Activated naive CD4-positive, alpha-beta T cell treated with anti-CD3 and anti-CD28 coated beads for 36 hours (primary cell): ENCODE measurements around the gene LRRFIP1. TPM values are rescaled to one million over a fixed set of nuclear protein-coding genes. Genes with fewer than 3 reads are reported as not detected.

Source experiments
- CTCF ChIA-PET: fragments of 350-600 bp; sonication (Branson Sonifier 250); formaldehyde crosslinking; loops from one replicate; lab custom pipeline; 2021; ENCODE audit warnings: antibody characterized with exemption; lab: Charles Lee
- DNase-seq: peaks from one replicate; pipeline ENCODE4 v3.0.0-alpha.2; 2020
- H3K27ac Mint-ChIP-seq: one replicate; pipeline ENCODE4 v1.8.0; 2021; ENCODE audit warnings: mild to moderate bottlenecking, mixed read lengths
- H3K27me3 Mint-ChIP-seq: one replicate; pipeline ENCODE4 v1.8.0; 2021; ENCODE audit warnings: low read depth, mixed read lengths
- H3K36me3 Mint-ChIP-seq: one replicate; pipeline ENCODE4 v1.8.0; 2021; ENCODE audit warnings: low read depth, mixed read lengths
- H3K4me1 Mint-ChIP-seq: one replicate; pipeline ENCODE4 v1.8.0; 2021; ENCODE audit warnings: low read depth, mixed read lengths
- H3K4me3 Mint-ChIP-seq: one replicate; pipeline ENCODE4 v1.8.0; 2021; ENCODE audit warnings: mild to moderate bottlenecking, moderate library complexity, mixed read lengths
- H3K9me3 Mint-ChIP-seq: one replicate; pipeline ENCODE4 v1.8.0; 2021; ENCODE audit warnings: mixed read lengths
- intact Hi-C: fragments of 100-400 bp; cut with micrococcal nuclease; formaldehyde crosslinking; loops from one replicate; pipeline ENCODE4 v1.15.1; 2023
- total RNA-seq, 2 experiments: library from RNA; stranded (reverse); gene quantifications; one replicate each; pipeline ENCODE4 v1.2.3, GENCODE V29; 2021

LRRFIP1 gene
- total RNA-seq, 2 experiments from 2014 or later, result 154 to 155 TPM

DNA sequence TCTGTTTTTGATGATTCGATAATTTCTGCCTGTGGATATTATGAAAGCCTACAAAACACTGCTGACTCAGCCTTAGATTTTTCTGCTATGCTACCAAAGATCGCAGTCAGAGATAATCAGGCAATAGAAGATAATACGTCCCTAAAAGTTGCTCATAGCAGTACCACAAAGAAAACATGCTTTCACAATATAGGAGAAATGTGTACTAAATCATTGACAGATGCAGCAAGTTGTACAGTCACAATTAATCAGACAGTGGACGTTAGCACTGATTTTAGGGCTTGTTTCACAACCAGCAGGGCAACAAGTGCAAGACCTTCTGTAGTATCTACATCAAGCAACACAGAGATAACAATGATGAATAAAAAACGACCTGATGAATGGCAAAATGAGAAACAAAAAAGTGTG, 190.7 kb downstream of the LRRFIP1 start:
- intact Hi-C loops, result loop anchor here (5.0 kb wide), 4 partner anchors 146 to 386 kb away; partner anchors contain the start of gene SCLY
- H3K9me3 Mint-ChIP-seq, result no peaks in the 10 kb centered on the region
- DNase-seq, result no peak
- H3K4me1 Mint-ChIP-seq, result peaks cover 26% of the 10 kb centered on the region
- H3K27me3 Mint-ChIP-seq, result no peaks in the 10 kb centered on the region
- no peaks in the 10 kb centered on the region for H3K36me3 Mint-ChIP-seq
- no peak overlapping the region for H3K4me3 Mint-ChIP-seq
- H3K27ac Mint-ChIP-seq, result no peak overlapping the region
- CTCF ChIA-PET, result no interaction called here

DNA sequence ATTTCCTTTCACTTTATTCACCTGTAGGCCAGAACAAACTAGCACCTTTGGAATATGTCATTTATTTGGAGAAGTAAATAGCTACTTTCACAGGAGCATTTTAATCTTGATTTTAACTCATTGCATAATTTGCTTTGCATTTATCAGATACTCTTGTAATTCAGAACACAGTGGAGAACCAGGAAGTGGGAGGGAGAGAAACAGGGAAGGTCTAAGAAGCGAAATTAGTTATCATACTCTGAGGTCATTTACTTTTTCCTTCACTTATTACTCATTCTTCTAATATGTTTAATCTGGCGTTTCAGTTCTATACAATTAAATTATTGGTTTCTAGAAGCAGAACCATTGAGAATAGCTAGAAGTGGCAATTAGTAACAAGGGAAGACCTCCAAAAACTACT, 191.8 kb downstream of the LRRFIP1 start:
- no peak for DNase-seq
- Mint-ChIP-seq H3K36me3 (no peaks in the 10 kb centered on the region), H3K9me3 (no peaks in the 10 kb centered on the region), H3K4me3 (no peak overlapping the region), H3K27me3 (no peaks in the 10 kb centered on the region), H3K27ac (no peak overlapping the region), H3K4me1 (peaks cover 26% of the 10 kb centered on the region)
- intact Hi-C loops, result loop anchor here (5.0 kb wide), 4 partner anchors 147 to 387 kb away; partner anchors contain the start of gene SCLY
- CTCF ChIA-PET, result interaction anchor here (0.6 kb wide), 1 partner anchor 82 kb away, joined by 3 read pairs; no protein-coding TSS in a partner anchor

DNA sequence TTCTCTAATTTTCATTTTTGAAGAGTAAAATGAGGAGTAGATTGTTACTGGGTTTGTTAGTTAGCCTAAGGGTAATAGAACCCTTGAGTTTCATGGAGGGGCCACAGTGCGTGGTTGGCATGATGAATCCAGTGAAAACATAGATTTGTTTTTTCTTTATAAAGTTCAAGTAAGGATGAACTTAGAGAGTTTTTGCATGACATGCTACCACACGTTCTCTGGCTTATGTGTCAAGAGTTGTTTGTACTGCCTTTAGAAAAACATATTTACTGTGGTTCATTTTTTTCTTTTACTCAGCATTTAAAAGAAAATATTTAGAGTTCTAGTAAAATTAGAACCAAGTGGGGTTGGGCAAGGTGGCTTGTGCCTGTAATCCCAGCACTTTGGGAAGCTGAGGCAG, 193.0 kb downstream of the LRRFIP1 start:
- Mint-ChIP-seq H3K27me3 (no peaks in the 10 kb centered on the region), H3K36me3 (no peaks in the 10 kb centered on the region), H3K4me1 (peaks cover 23% of the 10 kb centered on the region), H3K9me3 (no peaks in the 10 kb centered on the region), H3K27ac (no peak overlapping the region), H3K4me3 (no peak overlapping the region)
- no peak for DNase-seq
- intact Hi-C loops, result no loop called here
- CTCF ChIA-PET, result no interaction called here

DNA sequence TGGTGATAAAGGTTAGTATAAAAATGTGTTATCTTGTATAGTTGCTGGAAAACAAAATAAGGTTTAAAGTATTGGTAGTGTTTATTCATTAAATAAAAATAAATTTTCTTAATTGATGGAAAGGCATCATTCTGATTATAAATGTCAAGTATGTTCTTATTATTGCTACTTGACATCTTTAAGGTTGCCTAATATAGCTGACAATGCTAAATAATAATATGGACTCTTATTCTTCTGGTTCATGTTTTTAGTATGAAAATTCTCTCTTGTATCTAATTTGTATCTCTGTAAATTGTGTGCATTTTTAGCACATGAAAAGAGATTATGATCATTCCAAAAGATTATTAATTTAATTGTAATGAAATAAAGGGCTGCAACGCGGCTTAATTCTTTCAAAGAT, 196.2 kb downstream of the LRRFIP1 start:
- no peaks in the 10 kb centered on the region for H3K27me3 Mint-ChIP-seq
- H3K27ac Mint-ChIP-seq, result no peak overlapping the region
- DNase-seq, result no peak
- no peaks in the 10 kb centered on the region for H3K9me3 Mint-ChIP-seq
- CTCF ChIA-PET, result no interaction called here
- intact Hi-C loops, result no loop called here
- H3K4me1 Mint-ChIP-seq, result peaks cover 3% of the 10 kb centered on the region
- no peak overlapping the region for H3K4me3 Mint-ChIP-seq
- no peaks in the 10 kb centered on the region for H3K36me3 Mint-ChIP-seq

DNA sequence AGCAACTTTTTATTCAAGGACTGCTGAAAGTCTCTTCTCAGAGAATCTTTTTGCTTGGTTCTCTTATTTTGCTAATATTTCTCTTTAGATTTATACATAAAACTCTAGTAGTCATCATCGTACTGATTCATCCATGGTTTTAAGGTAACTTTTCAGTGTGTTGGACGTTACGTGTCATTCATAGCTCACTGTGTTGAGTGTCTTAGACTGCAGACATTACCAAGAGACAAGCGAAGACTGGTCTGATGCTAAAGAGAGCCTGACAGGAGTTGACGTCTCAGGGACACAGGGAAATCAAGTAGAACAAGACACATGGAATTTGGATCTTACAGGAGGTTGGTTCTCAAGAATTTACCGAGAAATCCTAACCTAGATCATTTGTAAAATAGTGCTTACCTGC, 196.7 kb downstream of the LRRFIP1 start:
- Mint-ChIP-seq H3K27ac (no peak overlapping the region), H3K4me3 (no peak overlapping the region), H3K9me3 (no peaks in the 10 kb centered on the region), H3K36me3 (no peaks in the 10 kb centered on the region), H3K4me1 (peaks cover 2% of the 10 kb centered on the region), H3K27me3 (no peaks in the 10 kb centered on the region)
- intact Hi-C loops, result no loop called here
- no peak for DNase-seq
- CTCF ChIA-PET, result no interaction called here

DNA sequence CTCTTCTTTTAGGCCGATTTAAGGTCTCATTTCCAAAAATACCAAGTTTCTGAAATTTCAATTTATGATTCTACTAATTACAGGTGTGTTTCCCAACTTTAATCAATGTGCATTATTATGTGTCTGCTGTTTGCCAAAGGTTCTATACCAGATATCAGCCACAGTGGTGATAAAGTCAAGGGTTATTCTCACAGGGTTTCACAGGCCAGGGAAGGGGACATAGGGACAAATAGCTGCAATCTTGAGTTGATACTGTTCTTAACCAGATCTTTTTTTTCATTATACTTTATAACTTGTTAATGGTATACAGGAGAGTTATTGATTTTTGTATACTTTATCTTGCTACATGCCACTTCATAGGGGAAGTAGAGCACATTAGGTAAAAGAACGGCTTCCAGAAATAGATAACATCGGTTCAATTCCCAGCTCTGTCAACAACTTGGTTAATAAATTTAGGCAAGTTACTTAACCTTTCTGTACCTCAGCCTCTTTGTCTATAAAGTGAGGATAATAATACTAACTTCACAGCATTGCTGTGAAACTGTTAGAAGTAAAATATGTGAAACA, 200.1 kb downstream of the LRRFIP1 start:
- H3K4me1 Mint-ChIP-seq, result no peaks in the 10 kb centered on the region
- no peak for DNase-seq
- H3K27ac Mint-ChIP-seq, result no peak overlapping the region
- H3K36me3 Mint-ChIP-seq, result no peaks in the 10 kb centered on the region
- CTCF ChIA-PET, result interaction anchor here (1.0 kb wide), 1 partner anchor 9 kb away, joined by 3 read pairs; no protein-coding TSS in a partner anchor
- intact Hi-C loops, result no loop called here
- no peak overlapping the region for H3K4me3 Mint-ChIP-seq
- no peaks in the 10 kb centered on the region for H3K9me3 Mint-ChIP-seq
- H3K27me3 Mint-ChIP-seq, result no peaks in the 10 kb centered on the region

Other genes starting within 250 kb of the LRRFIP1 start
- 1 to 10 TPM; 2.5 to 3.0 TPM for gene COL6A3, start 213.4 kb upstream of the LRRFIP1 start, total RNA-seq
- not detected for gene MLPH, start 140.3 kb upstream of the LRRFIP1 start, total RNA-seq
- gene PRLH, start 61.0 kb upstream of the LRRFIP1 start, total RNA-seq, result not detected
- not detected for gene RAB17, start 36.9 kb upstream of the LRRFIP1 start, total RNA-seq
- under 1 TPM; 0.52 to 0.84 TPM for gene RBM44, start 171.2 kb downstream of the LRRFIP1 start, total RNA-seq
- under 1 TPM; 0.62 to 0.69 TPM for gene RAMP1, start 232.0 kb downstream of the LRRFIP1 start, total RNA-seq